Stimulated activated CD8-positive, alpha-beta memory T cell treated with anti-CD3 and anti-CD28 coated beads, Interleukin-15, amount 100 ng/mL, for 1 hour (primary cell): ENCODE data around the gene RFTN1.

Experiments
- DNase-seq: peaks from one replicate; pipeline ENCODE4 v3.0.0-alpha.2; 2020; ENCODE audit warnings: low read depth

The RFTN1 gene

GRCh38 chr3:16464511-16465148, 48.9 kb downstream of the RFTN1 start:
- no peak for DNase-seq

DNA sequence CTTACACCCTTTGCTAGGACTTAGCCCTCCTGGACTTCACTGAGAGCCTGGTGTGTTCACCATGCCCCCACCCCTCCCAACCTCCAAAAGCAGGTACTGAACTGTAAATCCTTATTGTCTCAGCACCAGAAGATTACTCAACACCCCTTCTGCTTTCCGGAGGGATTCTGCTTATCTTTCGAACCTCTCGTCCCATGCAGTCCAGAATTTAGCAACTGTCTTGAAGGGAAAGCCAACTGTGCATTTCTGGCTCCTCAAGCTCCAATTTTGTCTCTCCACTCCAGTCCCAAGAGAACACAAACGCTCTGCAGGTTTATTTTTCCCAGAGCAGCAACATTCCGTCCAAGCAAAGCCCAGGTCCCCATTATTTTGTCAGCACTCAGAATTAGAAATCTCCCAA, 49.6 kb downstream of the RFTN1 start:
- DNase-seq = no peak

GRCh38 chr3:16463119-16463518, 50.4 kb downstream of the RFTN1 start:
- DNase-seq = no peak

DNA sequence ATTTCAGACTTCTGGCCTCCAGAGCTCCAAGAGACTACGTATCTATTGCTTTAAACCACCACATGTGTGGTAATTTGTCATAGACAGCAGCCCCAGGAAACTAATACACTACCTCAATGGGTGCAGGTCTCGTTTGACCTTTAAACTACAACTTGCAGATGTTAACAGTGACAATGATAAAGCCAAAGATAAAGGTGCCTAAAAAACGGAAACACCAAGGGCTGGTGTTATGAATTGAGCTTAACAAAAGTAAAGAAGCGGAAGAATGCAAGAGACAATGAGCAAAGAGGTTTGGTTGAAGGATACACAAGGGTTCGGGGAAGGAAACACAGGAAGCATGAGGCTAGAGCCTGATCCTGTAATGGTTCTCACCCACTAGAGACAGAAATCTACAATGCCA, 50.8 kb downstream of the RFTN1 start:
- DNase-seq = no peak

- DNase-seq = no peak
Measured at GRCh38 chr3:16461463-16462245, 51.8 kb downstream of the RFTN1 start.

- no peak for DNase-seq
Measured at GRCh38 chr3:16460886-16461285, 52.6 kb downstream of the RFTN1 start.

DNA sequence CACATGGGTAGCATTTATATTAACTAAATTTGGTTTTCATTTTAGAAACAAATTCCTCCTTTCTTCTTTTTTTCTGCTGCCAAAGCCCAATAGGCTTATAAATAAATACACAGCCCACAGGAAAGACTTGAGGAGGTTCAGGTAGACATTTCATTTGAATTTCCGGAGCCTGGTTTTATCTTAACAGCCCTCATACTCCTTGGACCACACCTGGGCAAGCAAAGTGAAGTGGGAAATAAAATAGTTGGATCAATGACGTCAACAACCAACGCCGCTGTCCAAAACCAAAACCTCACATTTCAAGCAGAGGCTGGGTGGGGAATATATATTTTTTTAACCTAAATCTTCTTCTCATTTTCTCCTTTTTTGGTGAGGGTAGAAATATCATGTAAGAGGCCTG, 53.2 kb downstream of the RFTN1 start:
- no peak for DNase-seq

GRCh38 chr3:16456784-16457415, 56.6 kb downstream of the RFTN1 start:
- no peak for DNase-seq

DNA sequence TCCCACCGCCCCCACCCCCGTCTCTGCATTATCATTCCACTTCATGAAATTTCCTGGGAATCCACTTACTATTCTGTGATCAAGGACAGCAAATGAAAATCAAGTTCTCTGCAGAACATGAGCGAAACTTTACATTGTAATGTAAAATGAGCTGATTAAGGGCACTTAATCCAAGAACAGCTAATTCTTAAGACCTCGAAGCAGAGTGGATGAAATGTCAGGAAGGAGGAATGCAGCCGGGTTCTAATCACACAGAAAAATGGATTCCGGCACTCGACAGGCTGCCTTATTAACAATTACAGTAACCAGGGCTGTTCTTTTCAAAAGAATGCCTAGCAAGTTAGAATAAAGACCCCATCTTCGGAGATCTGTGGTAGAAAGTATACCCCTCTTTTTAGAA, 57.5 kb downstream of the RFTN1 start:
- no peak for DNase-seq

- no peak for DNase-seq
Measured at GRCh38 chr3:16455001-16455400, 58.5 kb downstream of the RFTN1 start.

- no peak for DNase-seq
Measured at GRCh38 chr3:16452261-16452660, 61.2 kb downstream of the RFTN1 start.

DNA sequence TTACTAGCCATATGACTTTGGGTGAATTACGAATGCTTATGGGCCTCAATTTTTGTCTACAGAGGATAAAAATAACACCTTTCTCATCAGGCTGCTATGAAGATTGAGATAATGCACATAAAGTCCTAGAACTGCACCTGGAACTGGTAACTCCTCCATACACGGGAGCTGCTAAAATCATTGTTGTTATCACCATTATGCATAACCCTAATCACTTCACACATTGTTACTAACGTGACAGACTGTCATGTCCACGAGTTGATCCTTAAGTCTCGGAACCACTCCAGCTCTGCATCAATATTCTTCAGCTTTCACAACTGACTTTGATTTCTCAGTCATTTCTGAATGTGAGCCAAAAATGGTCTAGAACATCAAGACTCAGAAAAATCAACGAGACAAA, 64.1 kb downstream of the RFTN1 start:
- no peak for DNase-seq

- DNase-seq = no peak
Measured at GRCh38 chr3:16448639-16449070, 64.8 kb downstream of the RFTN1 start.

- DNase-seq = no peak
Measured at GRCh38 chr3:16447135-16447534, 66.4 kb downstream of the RFTN1 start.

- no peak for DNase-seq
Measured at GRCh38 chr3:16444344-16444743, 69.2 kb downstream of the RFTN1 start.

DNA sequence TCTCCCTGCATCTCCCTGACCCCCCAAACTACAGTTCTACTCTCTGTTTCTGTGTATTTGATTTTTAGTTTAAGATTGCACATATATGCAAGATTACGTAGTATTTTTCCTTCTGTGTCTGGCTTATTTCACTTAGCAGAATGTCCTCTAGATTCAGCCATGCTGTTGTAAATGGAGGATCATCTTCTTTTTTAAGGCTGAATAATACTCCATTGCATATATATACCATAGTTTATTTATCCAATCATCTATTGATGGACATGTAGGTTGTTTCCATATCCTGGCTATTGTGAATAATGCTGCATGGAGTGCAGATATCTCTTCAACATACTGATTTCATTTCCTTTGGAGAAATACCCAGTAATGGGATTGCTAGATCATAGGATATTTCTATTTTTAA, 70.8 kb downstream of the RFTN1 start:
- no peak for DNase-seq

- DNase-seq = no peak
Measured at GRCh38 chr3:16441371-16441875, 72.1 kb downstream of the RFTN1 start.

DNA sequence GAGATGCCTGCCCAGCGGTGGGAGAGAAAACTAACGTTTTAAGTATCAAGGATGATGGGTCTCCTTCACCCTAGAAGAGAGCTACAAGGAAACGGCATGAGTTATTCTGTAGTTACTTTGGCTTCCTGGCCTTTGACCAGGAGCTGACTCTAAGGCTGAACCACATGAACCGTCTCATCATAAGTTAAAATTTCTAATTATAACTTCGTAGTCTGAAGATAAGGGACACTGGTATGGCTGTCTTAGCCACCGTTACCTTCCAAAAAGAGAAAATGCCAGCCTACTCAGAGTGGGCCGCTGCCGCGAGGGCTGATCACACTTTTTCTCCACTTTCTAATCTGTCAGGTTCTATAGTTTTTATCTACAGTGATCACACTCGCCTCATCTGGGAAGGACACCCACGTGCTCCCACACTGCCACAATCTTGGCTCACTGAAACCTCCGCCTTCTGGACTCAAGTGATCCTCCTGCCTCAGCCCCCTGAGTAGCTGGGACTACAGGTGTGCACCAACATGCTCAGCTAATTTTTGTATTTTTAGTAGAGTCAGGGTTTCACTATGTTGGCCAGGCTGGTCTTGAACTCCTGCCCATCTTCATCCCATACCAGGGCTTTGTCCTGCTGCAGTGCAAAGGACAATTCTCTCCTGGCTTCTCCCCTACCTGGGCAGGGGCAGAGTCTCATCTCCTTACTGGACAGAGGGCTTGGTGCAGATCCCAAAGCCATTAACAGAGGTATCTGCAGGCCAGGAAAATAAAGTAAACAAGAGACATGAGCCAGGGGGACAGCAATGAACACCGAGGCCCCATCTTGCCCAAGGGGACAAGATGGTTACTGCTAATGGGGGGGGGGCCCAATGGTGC, 73.4 kb downstream of the RFTN1 start:
- DNase-seq = no peak

- no peak for DNase-seq
Measured at GRCh38 chr3:16439163-16439847, 74.2 kb downstream of the RFTN1 start.

GRCh38 chr3:16437640-16438039, 75.9 kb downstream of the RFTN1 start:
- DNase-seq = no peak

DNA sequence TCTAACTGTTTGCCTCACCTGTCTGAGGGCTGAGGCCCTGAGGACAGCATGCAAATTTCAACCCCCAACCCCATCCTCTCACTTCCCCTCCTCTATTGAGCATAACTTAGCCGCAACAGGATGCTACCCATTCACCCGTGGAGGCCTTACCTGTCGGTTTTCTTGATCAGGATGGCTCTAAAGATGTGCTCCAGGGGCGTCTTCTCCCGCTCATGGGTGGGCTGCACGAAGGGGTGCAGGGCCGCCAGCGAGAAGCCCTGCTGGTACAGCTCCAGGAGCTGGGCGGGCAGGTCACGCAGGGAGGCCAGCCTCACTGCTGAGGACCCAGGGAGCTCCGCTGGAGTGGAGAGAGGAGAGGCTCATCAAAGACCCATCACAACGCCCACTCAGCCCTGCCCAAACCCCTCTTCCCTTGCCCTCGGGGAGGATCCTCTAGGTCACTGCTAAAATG, 79.8 kb downstream of the RFTN1 start:
- no peak for DNase-seq
